ENCODE data around the gene GLTP.
"Not testable (repeated sequence)": the region's sequence is repeated elsewhere in the genome, so short reads cannot be mapped to it uniquely, and the experiment has no call there.

Gene GLTP

GRCh38 chr12:109861689-109862314 is 18.5 kb downstream of the GLTP start:
- Histone ChIP-seq H3K36me3 (ENCODE audit: control insufficient read depth in 4 of 4, insufficient read depth in 4 of 4, low read length in 3 of 4) (peaks cover 3 to 16% (median 12%) of the 10 kb centered on the region in 4 experiments), H3K4me3 (ENCODE audit: control insufficient read depth in 1 of 7, extremely low read depth in 1 of 7, insufficient read depth in 4 of 7, low read depth in 2 of 7, low read length in 6 of 7) (no peak overlapping the region), H3K27ac (ENCODE audit: insufficient read depth in 1 of 2, low read depth in 1 of 2, low read length in 2 of 2, poor library complexity in 1 of 2, severe bottlenecking in 2 of 2) (no peak overlapping the region), H3K27me3 (replicated peaks in 2 of 5; ENCODE audit: control insufficient read depth in 4 of 5, insufficient read depth in 5 of 5, low read length in 4 of 5) (no peaks in the 10 kb centered on the region), H3K4me1 (ENCODE audit: control extremely low read depth in 1 of 4, control insufficient read depth in 4 of 4, insufficient read depth in 4 of 4, low read length in 3 of 4) (peaks cover 0 to 12% (median 0%) of the 10 kb centered on the region in 4 experiments), H3K9me3 (ENCODE audit: control extremely low read depth in 1 of 5, control insufficient read depth in 4 of 5, insufficient read depth in 2 of 5, low read depth in 1 of 5, low read length in 4 of 5) (no peaks in the 10 kb centered on the region)
- DNase-seq: no peak
- 94% methylated on average over 17 of the region's 17 CpGs for WGBS (ENCODE audit: insufficient coverage)
- POLR2A ChIA-PET: no interaction called here
- CTCF ChIA-PET: interaction anchor here (0.5 to 8.3 kb wide), 2 partner anchors 9 to 34 kb away, joined by 3 to 47 read pairs; no protein-coding TSS in a partner anchor

GRCh38 chr12:109860977-109861376 is 19.4 kb downstream of the GLTP start:
- H3K4me1 ChIP-seq (ENCODE audit: control extremely low read depth in 1 of 4, control insufficient read depth in 4 of 4, insufficient read depth in 4 of 4, low read length in 3 of 4): peaks cover 0 to 12% (median 0%) of the 10 kb centered on the region in 4 experiments
- ChIA-PET CTCF (no interaction called here), POLR2A (no interaction called here)
- no peak overlapping the region for H3K4me3 ChIP-seq (ENCODE audit: control insufficient read depth in 1 of 7, extremely low read depth in 1 of 7, insufficient read depth in 4 of 7, low read depth in 2 of 7, low read length in 6 of 7)
- H3K36me3 ChIP-seq (ENCODE audit: control insufficient read depth in 4 of 4, insufficient read depth in 4 of 4, low read length in 3 of 4): peaks cover 3 to 22% (median 12%) of the 10 kb centered on the region in 4 experiments
- H3K9me3 ChIP-seq (ENCODE audit: control extremely low read depth in 1 of 5, control insufficient read depth in 4 of 5, insufficient read depth in 2 of 5, low read depth in 1 of 5, low read length in 4 of 5): no peaks in the 10 kb centered on the region
- DNase-seq: no peak
- no peaks in the 10 kb centered on the region for H3K27me3 ChIP-seq (replicated peaks in 2 of 5; ENCODE audit: control insufficient read depth in 4 of 5, insufficient read depth in 5 of 5, low read length in 4 of 5)
- no peak overlapping the region for H3K27ac ChIP-seq (ENCODE audit: insufficient read depth in 1 of 2, low read depth in 1 of 2, low read length in 2 of 2, poor library complexity in 1 of 2, severe bottlenecking in 2 of 2)
- WGBS (ENCODE audit: insufficient coverage): 100% methylated on average over 4 of the region's 5 CpGs

DNA sequence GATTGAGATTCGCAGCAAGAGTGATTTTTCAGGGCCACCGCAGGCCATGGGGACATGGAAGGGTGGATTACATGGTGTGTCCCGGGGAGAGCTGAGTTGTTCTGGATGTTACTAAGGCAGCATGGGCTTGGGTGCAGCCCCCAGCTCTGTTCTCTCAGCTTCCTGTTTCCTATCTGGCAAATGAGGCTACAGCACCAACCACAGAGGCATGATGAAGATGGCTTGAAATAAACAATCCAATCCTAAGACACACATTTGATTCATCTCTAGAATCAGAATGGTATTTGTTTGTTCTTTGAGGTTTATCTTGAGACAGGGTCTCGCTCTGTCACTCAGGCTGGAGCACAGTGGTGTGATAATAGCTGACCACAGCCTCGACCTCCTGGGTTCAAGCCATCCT is 21.6 kb downstream of the GLTP start:
- Histone ChIP-seq H3K4me3 (ENCODE audit: control insufficient read depth in 1 of 7, extremely low read depth in 1 of 7, insufficient read depth in 4 of 7, low read depth in 2 of 7, low read length in 6 of 7) (no peak overlapping the region), H3K27ac (ENCODE audit: insufficient read depth in 1 of 2, low read depth in 1 of 2, low read length in 2 of 2, poor library complexity in 1 of 2, severe bottlenecking in 2 of 2) (no peak overlapping the region), H3K36me3 (ENCODE audit: control insufficient read depth in 4 of 4, insufficient read depth in 4 of 4, low read length in 3 of 4) (peaks cover 5 to 38% (median 25%) of the 10 kb centered on the region in 4 experiments), H3K4me1 (ENCODE audit: control extremely low read depth in 1 of 4, control insufficient read depth in 4 of 4, insufficient read depth in 4 of 4, low read length in 3 of 4) (no peaks in the 10 kb centered on the region), H3K9me3 (ENCODE audit: control extremely low read depth in 1 of 5, control insufficient read depth in 4 of 5, insufficient read depth in 2 of 5, low read depth in 1 of 5, low read length in 4 of 5) (no peaks in the 10 kb centered on the region), H3K27me3 (replicated peaks in 2 of 5; ENCODE audit: control insufficient read depth in 4 of 5, insufficient read depth in 5 of 5, low read length in 4 of 5) (no peaks in the 10 kb centered on the region)
- DNase-seq: peak in 1 of 3 donors; percentile 15
- 96% methylated on average over 4 of the region's 5 CpGs for whole genome bisulfite sequencing (ENCODE audit: insufficient coverage)
- ChIA-PET CTCF (interaction anchor here (0.9 to 1.6 kb wide), 3 partner anchors 12 to 23 kb away, joined by 3 to 5 read pairs (median 3); no protein-coding TSS in a partner anchor), POLR2A (interaction anchor here (0.8 kb wide), 1 partner anchor 10 kb away, joined by 3 read pairs; no protein-coding TSS in a partner anchor)

DNA sequence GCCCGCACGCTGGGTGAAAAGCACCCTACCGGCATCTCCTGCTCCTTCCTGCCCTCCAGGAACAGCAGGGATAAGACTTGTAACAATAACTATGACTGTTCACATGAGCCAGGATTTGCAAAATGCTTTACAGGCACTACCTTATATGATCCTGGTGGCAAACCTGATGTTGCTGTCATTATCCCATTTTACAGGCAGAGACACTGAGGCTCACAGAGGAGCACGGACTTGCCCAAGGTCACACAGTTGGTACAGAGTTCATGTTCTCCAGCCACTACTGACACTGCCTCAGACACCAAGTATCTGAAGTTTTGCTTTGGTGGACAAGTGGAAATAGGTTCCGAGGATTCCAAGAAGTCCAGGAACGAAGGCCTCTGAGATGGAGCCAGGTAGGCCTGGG is 22.6 kb downstream of the GLTP start:
- peaks cover 8 to 38% (median 26%) of the 10 kb centered on the region in 4 experiments for H3K36me3 ChIP-seq (ENCODE audit: control insufficient read depth in 4 of 4, insufficient read depth in 4 of 4, low read length in 3 of 4)
- H3K4me1 ChIP-seq (ENCODE audit: control extremely low read depth in 1 of 4, control insufficient read depth in 4 of 4, insufficient read depth in 4 of 4, low read length in 3 of 4): no peaks in the 10 kb centered on the region
- H3K9me3 ChIP-seq (ENCODE audit: control extremely low read depth in 1 of 5, control insufficient read depth in 4 of 5, insufficient read depth in 2 of 5, low read depth in 1 of 5, low read length in 4 of 5): no peaks in the 10 kb centered on the region
- no peaks in the 10 kb centered on the region for H3K27me3 ChIP-seq (replicated peaks in 2 of 5; ENCODE audit: control insufficient read depth in 4 of 5, insufficient read depth in 5 of 5, low read length in 4 of 5)
- H3K27ac ChIP-seq (ENCODE audit: insufficient read depth in 1 of 2, low read depth in 1 of 2, low read length in 2 of 2, poor library complexity in 1 of 2, severe bottlenecking in 2 of 2): no peak overlapping the region
- no peak overlapping the region for H3K4me3 ChIP-seq (ENCODE audit: control insufficient read depth in 1 of 7, extremely low read depth in 1 of 7, insufficient read depth in 4 of 7, low read depth in 2 of 7, low read length in 6 of 7)
- DNase-seq: no peak
- CTCF ChIA-PET: interaction anchor here (0.8 to 0.9 kb wide), 2 partner anchors 12 to 24 kb away, joined by 3 to 4 read pairs; no protein-coding TSS in a partner anchor
- POLR2A ChIA-PET: no interaction called here
- 100% methylated on average over 6 of the region's 6 CpGs for WGBS (ENCODE audit: insufficient coverage)

- POLR2A ChIA-PET: interaction anchor here (0.6 kb wide), 1 partner anchor 13 kb away, joined by 3 read pairs; no protein-coding TSS in a partner anchor
- Histone ChIP-seq H3K9me3 (ENCODE audit: control extremely low read depth in 1 of 5, control insufficient read depth in 4 of 5, insufficient read depth in 2 of 5, low read depth in 1 of 5, low read length in 4 of 5) (no peaks in the 10 kb centered on the region), H3K4me3 (ENCODE audit: control insufficient read depth in 1 of 7, extremely low read depth in 1 of 7, insufficient read depth in 4 of 7, low read depth in 2 of 7, low read length in 6 of 7) (no peak overlapping the region), H3K27me3 (replicated peaks in 2 of 5; ENCODE audit: control insufficient read depth in 4 of 5, insufficient read depth in 5 of 5, low read length in 4 of 5) (no peaks in the 10 kb centered on the region), H3K27ac (ENCODE audit: insufficient read depth in 1 of 2, low read depth in 1 of 2, low read length in 2 of 2, poor library complexity in 1 of 2, severe bottlenecking in 2 of 2) (no peak overlapping the region), H3K36me3 (ENCODE audit: control insufficient read depth in 4 of 4, insufficient read depth in 4 of 4, low read length in 3 of 4) (peaks cover 10 to 39% (median 22%) of the 10 kb centered on the region in 4 experiments), H3K4me1 (ENCODE audit: control extremely low read depth in 1 of 4, control insufficient read depth in 4 of 4, insufficient read depth in 4 of 4, low read length in 3 of 4) (no peaks in the 10 kb centered on the region)
- DNase-seq: no peak
- WGBS (ENCODE audit: insufficient coverage): 97% methylated on average over 13 of the region's 14 CpGs
- CTCF ChIA-PET: interaction anchor here (1.8 to 4.8 kb wide), 4 partner anchors 10 to 75 kb away, joined by 6 to 47 read pairs (median 14); no protein-coding TSS in a partner anchor
Measured at GRCh38 chr12:109855377-109855776, 25.0 kb downstream of the GLTP start.

- H3K4me1 ChIP-seq (ENCODE audit: control extremely low read depth in 1 of 4, control insufficient read depth in 4 of 4, insufficient read depth in 4 of 4, low read length in 3 of 4); CTCF ChIA-PET; H3K27ac ChIP-seq (ENCODE audit: insufficient read depth in 1 of 2, low read depth in 1 of 2, low read length in 2 of 2, poor library complexity in 1 of 2, severe bottlenecking in 2 of 2); H3K4me3 ChIP-seq (ENCODE audit: control insufficient read depth in 1 of 7, extremely low read depth in 1 of 7, insufficient read depth in 4 of 7, low read depth in 2 of 7, low read length in 6 of 7); DNase-seq; POLR2A ChIA-PET; H3K27me3 ChIP-seq (replicated peaks in 2 of 5; ENCODE audit: control insufficient read depth in 4 of 5, insufficient read depth in 5 of 5, low read length in 4 of 5); H3K9me3 ChIP-seq (ENCODE audit: control extremely low read depth in 1 of 5, control insufficient read depth in 4 of 5, insufficient read depth in 2 of 5, low read depth in 1 of 5, low read length in 4 of 5): not testable (repeated sequence)
- H3K36me3 ChIP-seq (ENCODE audit: control insufficient read depth in 4 of 4, insufficient read depth in 4 of 4, low read length in 3 of 4): peaks cover 7 to 18% (median 13%) of the 10 kb centered on the region in 4 experiments
- 97% methylated on average over 5 of the region's 6 CpGs for WGBS (ENCODE audit: insufficient coverage)
Measured at GRCh38 chr12:109850518-109850917, 29.8 kb downstream of the GLTP start.

DNA sequence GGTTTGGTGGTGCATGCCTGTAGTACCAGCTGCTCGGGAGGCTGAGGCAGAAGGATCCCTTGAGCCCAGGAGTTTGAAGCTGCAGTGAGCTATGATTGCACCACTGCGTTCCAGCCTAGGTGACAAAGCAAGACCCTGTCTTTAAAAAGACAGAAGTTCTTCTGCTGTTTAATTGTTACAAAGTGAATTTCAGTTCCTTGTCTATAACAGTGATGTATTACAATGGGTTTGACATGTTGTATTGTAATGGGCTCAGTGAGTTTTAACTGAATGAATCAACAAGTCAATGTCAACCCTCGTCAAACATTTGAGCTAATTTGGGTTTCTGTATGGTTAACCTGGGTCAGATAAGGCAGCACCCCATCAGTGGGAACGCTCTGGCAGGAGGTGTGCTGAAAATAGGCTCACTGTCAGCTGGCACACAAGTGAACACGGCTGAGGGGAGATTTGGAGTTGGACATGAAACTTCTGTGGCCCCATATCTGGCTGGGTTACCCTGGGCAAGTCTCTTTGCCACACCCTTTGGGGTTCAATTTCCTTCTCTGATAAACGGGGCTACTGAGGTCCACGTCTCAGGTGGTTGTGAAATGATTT is 33.1 kb downstream of the GLTP start:
- ChIA-PET CTCF (interaction anchor here (0.7 to 5.8 kb wide), 4 partner anchors 10 to 81 kb away, joined by 3 to 57 read pairs (median 8); no protein-coding TSS in a partner anchor), POLR2A (interaction anchor here (0.6 kb wide), 1 partner anchor 24 kb away, joined by 5 read pairs; no protein-coding TSS in a partner anchor)
- Histone ChIP-seq H3K27me3 (replicated peaks in 2 of 5; ENCODE audit: control insufficient read depth in 4 of 5, insufficient read depth in 5 of 5, low read length in 4 of 5) (no peaks in the 10 kb centered on the region), H3K36me3 (ENCODE audit: control insufficient read depth in 4 of 4, insufficient read depth in 4 of 4, low read length in 3 of 4) (peaks cover 0 to 3% (median under 1%) of the 10 kb centered on the region in 4 experiments), H3K27ac (ENCODE audit: insufficient read depth in 1 of 2, low read depth in 1 of 2, low read length in 2 of 2, poor library complexity in 1 of 2, severe bottlenecking in 2 of 2) (no peak overlapping the region), H3K9me3 (ENCODE audit: control extremely low read depth in 1 of 5, control insufficient read depth in 4 of 5, insufficient read depth in 2 of 5, low read depth in 1 of 5, low read length in 4 of 5) (no peaks in the 10 kb centered on the region), H3K4me1 (ENCODE audit: control extremely low read depth in 1 of 4, control insufficient read depth in 4 of 4, insufficient read depth in 4 of 4, low read length in 3 of 4) (peaks cover 1 to 8% (median 4%) of the 10 kb centered on the region in 4 experiments), H3K4me3 (ENCODE audit: control insufficient read depth in 1 of 7, extremely low read depth in 1 of 7, insufficient read depth in 4 of 7, low read depth in 2 of 7, low read length in 6 of 7) (no peak overlapping the region)
- no peak for DNase-seq
- 85% methylated on average over 4 of the region's 7 CpGs for WGBS (ENCODE audit: insufficient coverage)
